Posterior cingulate gyrus (tissue), 11 donors: ENCODE results near the gene TTC7B.
A peak's percentile ranks its signal among the peaks of the same experiment; 100 is the strongest.

Experiments
- DNase-seq, 10 donors: peaks; one replicate each; pipeline versions ENCODE4 v3.0.0 to v3.0.0-alpha.2; 2020 to 2021; ENCODE audit warnings: mixed read lengths in 3 of 10
- intact Hi-C: fragments of 100-400 bp; cut with DNase I; formaldehyde crosslinking; loops from one replicate; pipeline ENCODE4 v1.15.1; 2023

The TTC7B gene

GRCh38 chr14:90721619-90722305 lies 94.5 kb downstream of the TTC7B start:
- intact Hi-C loops = no loop called here
- peak in 1 of 10 donors; percentile 1 for DNase-seq

- peak in 1 of 10 donors; percentile 7 for DNase-seq
- intact Hi-C loops = no loop called here
Observed at GRCh38 chr14:90720832-90721231, 95.4 kb downstream of the TTC7B start.

GRCh38 chr14:90720336-90720735 lies 95.9 kb downstream of the TTC7B start:
- intact Hi-C loops = no loop called here
- DNase-seq = peak in 6 of 10 donors; percentile 22 to 92 (median 46)

- no peak for DNase-seq
- intact Hi-C loops = no loop called here
Observed at GRCh38 chr14:90717916-90718315, 98.3 kb downstream of the TTC7B start.

GRCh38 chr14:90715993-90716392 lies 100.2 kb downstream of the TTC7B start:
- no peak for DNase-seq
- intact Hi-C loops = no loop called here

- DNase-seq = no peak
- intact Hi-C loops = no loop called here
Observed at GRCh38 chr14:90715495-90715894, 100.7 kb downstream of the TTC7B start.

GRCh38 chr14:90714811-90715210 lies 101.4 kb downstream of the TTC7B start:
- DNase-seq = no peak
- intact Hi-C loops = no loop called here

- intact Hi-C loops = no loop called here
- DNase-seq = peak in 1 of 10 donors; percentile 3
Observed at GRCh38 chr14:90704738-90705392, 111.4 kb downstream of the TTC7B start.

- no peak for DNase-seq
- intact Hi-C loops = no loop called here
Observed at GRCh38 chr14:90703841-90704737, 112.1 kb downstream of the TTC7B start.

- no peak for DNase-seq
- intact Hi-C loops = loop anchor here (2.0 kb wide), 1 partner anchor 58 kb away; no protein-coding TSS in a partner anchor
Observed at GRCh38 chr14:90700933-90701776, 115.1 kb downstream of the TTC7B start.

- intact Hi-C loops = loop anchor here (5.0 kb wide), 1 partner anchor 397 kb away; no protein-coding TSS in a partner anchor
Observed at GRCh38 chr14:90699016-90699415, 117.2 kb downstream of the TTC7B start.

GRCh38 chr14:90698379-90698869 lies 117.8 kb downstream of the TTC7B start:
- peak; percentile 53 to 94 (median 69) for DNase-seq
- intact Hi-C loops = loop anchor here (5.0 kb wide), 1 partner anchor 396 kb away; no protein-coding TSS in a partner anchor

More at GRCh38 chr14:90699016-90699415, 117.2 kb downstream of the TTC7B start:
- no peak for DNase-seq

- peak; percentile 82 to 98 (median 91) for DNase-seq
- intact Hi-C loops = loop anchor here (1.0 to 5.0 kb wide), 2 partner anchors 298 to 395 kb away; no protein-coding TSS in a partner anchor
Observed at GRCh38 chr14:90697577-90698206, 118.5 kb downstream of the TTC7B start.

- intact Hi-C loops = loop anchor here (1.0 to 5.0 kb wide), 2 partner anchors 298 to 395 kb away; no protein-coding TSS in a partner anchor
- no peak for DNase-seq
Observed at GRCh38 chr14:90697132-90697531, 119.1 kb downstream of the TTC7B start.

- intact Hi-C loops = loop anchor here (1.0 to 5.0 kb wide), 2 partner anchors 297 to 394 kb away; no protein-coding TSS in a partner anchor
- no peak for DNase-seq
Observed at GRCh38 chr14:90696720-90697119, 119.5 kb downstream of the TTC7B start.

GRCh38 chr14:90695997-90696660 lies 120.1 kb downstream of the TTC7B start:
- intact Hi-C loops = loop anchor here (5.0 kb wide), 1 partner anchor 394 kb away; no protein-coding TSS in a partner anchor
- DNase-seq = no peak

GRCh38 chr14:90693413-90693812 lies 122.8 kb downstream of the TTC7B start:
- DNase-seq = no peak
- intact Hi-C loops = no loop called here

- no peak for DNase-seq
- intact Hi-C loops = no loop called here
Observed at GRCh38 chr14:90692826-90693225, 123.4 kb downstream of the TTC7B start.
